Islet of Langerhans (tissue), 1 donor: ENCODE measurements around the gene EFCAB12.

Source experiments
- FAIRE-seq: peaks from one replicate; lab custom pipeline; 2011; peaks lifted over from hg19 to GRCh38; lab: Jason Lieb, UNC

The EFCAB12 gene

DNA sequence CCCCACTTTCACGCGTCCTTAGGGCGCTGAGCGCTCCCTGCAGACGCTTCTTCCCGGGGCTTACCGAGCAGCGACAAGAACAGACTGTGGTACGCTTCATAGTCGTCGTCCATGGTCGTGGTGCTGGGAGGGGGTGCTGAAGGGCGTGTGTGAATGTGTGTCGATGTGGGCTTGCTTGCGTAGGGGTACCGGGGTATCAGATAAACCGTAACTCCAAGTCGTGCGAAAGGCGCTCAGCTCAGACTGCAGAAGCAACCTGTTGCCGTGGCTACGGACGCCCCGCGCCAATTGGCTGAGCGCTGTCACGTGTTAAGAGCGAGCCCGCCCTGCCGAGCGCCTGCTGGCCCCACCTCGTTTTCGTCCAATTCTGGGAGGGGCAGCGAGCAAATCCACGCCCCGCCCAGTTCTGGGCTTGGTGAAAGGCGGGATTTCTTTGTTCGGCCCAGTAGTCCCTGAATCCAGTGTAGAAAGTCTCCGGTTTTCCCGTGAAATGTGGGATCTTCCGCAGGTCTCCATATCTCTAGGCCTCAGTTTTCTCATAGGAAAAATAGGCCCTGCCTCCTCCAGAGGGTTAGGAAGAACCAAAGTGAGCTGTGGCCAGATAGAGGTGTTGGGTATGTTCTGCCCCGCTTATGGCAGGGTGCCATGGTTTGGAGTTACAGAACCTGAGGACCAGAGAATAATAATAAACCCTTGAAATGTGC is at the start of gene EFCAB12:
EFCAB12 (minus strand) TSS at position 261 of the 704 bp plus-strand sequence; CDS start at position 113, 148 bp downstream.
- no peak for FAIRE-seq

- FAIRE-seq, result no peak
Measured at GRCh38 chr3:129476586-129476985, 48.1 kb upstream of the EFCAB12 start.

DNA sequence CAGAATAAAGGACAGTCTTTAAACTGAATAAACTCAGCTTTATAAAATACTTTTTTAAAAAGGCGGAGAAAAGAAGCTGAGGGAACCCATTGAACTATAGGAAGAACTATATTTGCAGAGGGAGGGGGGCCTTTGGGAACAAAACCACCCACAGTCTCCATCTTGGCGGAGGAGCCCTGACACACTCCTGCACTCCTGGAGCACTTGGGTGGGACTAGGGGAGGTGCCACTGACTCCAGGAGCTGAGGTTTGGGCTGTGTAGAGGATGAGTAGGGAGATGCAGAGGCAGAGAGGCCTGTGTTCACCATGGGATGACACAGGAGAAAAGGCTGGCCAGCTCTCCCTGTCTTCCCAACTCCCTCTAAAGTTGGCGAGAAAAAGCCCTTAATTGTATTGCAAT is 47.4 kb upstream of the EFCAB12 start:
- no peak for FAIRE-seq

DNA sequence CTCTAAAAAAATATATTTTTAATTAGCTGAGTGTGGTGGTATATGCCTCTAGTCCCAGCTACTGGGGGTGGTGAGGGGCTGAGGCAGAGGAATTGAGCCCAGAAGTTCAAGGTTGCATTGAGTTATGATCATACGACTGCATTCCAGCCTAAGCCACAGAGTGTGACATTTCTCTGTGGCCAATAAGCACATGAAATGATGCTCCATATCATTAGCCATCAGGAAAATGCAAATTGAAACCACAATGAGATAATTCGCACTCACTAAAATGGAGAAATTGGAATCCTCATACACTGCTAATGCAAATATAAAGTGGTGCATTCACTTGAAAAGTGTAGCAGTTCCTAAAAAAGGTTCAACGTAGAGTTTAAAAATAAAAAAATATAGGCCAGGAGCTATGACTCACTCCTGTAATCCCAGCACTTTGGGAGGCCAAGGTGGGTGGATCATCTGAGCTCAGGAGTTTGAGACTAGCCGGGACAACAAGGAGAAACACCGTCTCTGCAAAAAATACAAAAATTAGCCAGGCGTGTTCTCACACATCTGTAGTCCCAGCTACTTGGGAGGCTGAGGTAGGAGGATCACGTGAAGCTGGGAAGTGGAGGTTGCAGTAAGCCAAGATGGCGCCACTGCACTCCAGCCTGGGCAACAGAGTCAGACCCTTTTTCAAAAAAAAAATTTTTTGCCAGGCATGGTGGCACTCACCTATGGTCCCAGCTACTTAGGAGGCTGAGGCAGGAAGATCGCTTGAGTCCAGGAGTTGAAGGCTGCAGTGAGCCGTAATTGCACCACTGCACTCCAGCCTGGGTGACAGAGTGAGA is 46.8 kb upstream of the EFCAB12 start:
- FAIRE-seq, result no peak

GRCh38 chr3:129473769-129474152 is 45.3 kb upstream of the EFCAB12 start:
- no peak for FAIRE-seq

DNA sequence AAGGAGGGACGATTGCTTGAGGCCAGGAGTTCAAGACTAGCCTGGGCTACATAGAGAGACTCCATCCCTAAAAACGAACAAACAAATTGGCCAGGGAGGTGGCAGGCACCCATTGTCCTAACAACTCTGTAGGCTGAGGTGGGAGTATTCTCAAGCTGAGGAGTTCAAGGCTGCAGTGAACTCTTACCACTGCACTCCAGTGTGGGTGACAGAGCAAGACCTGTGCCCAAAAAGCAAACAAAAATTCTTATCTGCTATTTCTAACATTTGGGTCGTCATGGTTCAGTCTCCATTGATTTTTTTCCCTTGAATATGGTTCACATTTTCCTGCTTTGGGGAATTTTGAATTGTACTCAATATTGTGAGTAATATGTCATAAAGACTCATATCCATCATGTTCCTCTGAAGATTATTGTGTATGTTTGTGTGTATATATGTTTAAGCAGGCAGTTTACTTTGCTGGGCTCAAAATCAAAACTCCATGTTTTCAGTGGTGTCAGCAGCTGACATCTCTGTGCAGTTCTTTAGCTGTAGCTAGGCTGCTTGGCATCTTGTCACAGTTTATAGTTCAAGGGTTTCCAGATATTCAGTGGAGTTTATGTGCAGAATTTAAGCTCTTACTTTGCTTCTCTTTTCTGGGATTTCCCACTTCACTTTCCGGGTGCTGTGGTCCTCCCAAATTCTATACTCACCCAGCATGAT is 44.8 kb upstream of the EFCAB12 start:
- no peak for FAIRE-seq

GRCh38 chr3:129470861-129471260 is 42.4 kb upstream of the EFCAB12 start:
- no peak for FAIRE-seq

GRCh38 chr3:129469026-129469425 is 40.6 kb upstream of the EFCAB12 start:
- FAIRE-seq, result no peak

GRCh38 chr3:129467932-129468331 is 39.5 kb upstream of the EFCAB12 start:
- FAIRE-seq, result no peak

DNA sequence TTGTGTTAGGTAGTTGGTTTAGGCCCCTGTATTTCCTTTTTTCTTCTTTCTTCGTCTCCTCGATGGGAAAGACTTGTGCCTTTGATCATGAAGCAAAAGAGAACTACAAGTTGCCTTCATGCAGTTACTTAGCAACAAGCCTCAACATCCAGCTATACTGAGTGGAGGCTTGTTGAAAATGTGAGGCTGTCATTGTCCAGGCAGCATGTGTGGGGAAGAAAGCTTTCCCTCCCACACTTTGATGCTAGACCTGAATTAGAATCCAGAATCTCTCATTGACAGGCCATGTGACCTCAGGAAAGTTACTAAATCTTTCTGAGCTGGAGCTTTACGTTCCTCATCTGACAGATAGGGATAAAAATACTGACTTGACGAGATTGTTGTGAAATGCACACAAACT is 35.3 kb upstream of the EFCAB12 start:
- FAIRE-seq, result no peak

DNA sequence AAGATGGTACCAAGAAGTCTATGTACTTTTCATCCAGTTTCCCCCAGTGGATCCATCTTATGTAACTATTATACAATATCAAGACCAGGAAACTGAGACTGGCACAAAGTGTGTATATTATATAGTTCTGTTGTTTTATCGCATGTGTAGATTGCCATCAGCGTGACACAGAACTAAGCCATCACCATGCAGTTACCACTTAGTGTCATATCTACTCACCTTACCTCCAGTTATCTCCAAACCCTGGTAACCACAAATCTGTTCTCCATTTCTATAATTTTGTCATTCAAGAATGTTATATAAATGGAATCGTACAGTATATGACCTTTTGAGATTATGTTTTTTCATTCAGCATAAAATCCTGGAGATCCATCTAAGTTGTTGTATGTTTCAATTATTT is 34.7 kb upstream of the EFCAB12 start:
- FAIRE-seq, result no peak

GRCh38 chr3:129462361-129462968 is 34.0 kb upstream of the EFCAB12 start:
- no peak for FAIRE-seq

DNA sequence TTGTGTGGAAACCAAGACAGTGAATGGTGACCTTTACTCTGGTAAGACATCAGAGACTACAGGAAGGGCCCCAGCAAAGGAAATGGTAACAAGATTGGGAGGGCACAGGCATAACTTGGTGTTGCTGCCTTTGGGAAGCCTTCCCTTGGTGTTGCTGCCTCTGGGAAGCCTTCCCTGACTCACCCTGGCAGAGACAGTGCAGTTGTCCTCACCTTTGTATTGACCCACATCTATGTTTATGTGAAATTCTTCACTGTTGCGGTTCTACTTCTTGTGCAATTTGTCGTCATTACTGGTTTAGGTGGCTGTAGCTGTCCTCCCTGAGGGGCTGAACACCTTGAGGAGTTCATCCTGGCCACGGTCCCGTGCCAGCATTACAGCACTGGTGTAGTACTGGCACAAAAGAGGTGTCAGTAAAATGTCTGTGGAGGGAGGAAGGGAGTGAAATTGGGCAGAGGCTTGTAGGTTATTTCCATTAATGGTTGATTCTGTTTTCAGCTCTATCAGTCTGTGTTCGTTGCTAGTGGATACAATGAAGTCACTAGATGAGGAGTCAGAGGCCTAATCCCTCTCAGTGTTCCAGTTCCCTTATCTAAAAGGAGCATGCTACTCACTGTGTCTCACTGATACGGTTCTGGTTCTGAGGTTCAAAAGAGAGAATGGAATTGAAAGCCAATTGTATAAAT is 33.2 kb upstream of the EFCAB12 start:
- FAIRE-seq, result peak; percentile 38

DNA sequence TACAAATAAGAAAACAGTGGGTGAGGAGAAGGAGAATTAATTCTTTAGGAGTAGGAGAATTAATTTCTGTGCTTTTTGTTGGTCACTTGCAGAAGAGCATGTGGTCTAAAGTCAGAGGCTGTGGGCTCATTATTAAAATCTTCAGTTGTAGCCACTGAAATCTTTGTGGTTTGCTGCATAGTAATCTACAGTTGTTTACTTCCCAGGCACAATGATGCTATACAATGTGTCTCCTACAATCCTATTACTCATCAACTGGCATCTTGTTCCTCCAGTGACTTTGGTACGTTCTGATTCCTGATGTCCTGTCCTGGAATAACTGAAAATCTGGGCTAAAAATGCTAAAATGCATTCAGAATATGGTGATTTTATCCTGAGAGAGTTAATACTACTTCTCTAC is 32.6 kb upstream of the EFCAB12 start:
- FAIRE-seq, result no peak

- FAIRE-seq, result no peak
Measured at GRCh38 chr3:129460572-129460971, 32.1 kb upstream of the EFCAB12 start.

DNA sequence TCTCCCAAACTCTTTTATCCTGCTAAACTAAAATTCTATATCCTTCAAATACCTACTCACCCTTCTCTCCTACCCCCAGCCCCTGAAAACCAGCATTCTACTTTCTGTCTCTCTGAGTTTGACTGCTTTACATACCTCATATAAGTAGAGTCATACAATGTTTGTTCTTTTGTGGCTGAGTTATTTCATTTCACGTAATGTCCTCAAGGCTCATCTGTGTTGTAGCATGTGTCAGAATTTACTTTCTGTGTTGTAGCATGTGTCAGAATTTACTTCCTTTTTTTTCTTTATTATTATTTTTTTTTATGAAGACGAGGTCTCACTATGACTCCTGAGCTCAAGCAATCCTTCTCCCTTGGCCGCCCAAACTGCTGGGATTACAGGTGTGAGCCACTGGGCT is 31.7 kb upstream of the EFCAB12 start:
- FAIRE-seq, result no peak

GRCh38 chr3:129453732-129454131 is 25.3 kb upstream of the EFCAB12 start:
- FAIRE-seq, result no peak

DNA sequence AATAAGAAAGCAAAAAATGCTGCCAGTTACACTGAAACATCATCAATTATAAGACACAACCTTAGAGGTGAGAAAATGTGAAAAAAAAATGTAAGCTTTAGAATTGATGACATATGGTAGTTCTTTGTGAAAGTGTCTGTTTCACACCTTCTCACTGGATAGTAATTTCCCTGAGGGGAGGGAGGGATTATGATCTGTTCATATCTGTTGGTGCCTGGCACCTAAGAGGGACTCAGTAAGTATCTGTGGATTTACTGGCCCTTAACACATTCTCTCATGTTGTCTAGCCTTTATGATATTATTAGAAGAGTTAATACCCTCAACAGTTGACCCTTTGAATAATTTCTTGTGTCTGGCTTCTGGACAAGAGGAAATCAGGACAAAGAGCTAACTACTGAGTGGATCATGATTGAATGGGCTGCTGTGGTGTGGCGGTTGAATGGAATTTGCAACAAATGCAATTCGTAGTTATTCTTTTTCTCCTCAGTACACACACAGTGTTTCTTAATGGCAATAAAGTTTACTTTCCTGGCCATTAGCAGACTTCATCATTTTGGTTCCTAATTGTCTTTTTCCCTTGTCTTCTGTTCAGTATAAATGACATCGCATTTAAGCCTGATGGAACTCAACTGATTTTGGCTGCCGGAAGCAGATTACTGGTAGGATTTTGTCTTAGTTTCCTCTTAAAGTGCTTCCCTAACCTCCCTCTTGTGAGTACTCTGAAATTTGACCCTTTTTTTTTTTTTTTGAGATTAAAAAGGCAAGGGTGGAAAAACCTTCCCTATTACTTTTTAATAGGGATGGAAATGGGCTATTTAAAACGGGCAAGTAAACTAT is 21.1 kb upstream of the EFCAB12 start:
- no peak for FAIRE-seq

DNA sequence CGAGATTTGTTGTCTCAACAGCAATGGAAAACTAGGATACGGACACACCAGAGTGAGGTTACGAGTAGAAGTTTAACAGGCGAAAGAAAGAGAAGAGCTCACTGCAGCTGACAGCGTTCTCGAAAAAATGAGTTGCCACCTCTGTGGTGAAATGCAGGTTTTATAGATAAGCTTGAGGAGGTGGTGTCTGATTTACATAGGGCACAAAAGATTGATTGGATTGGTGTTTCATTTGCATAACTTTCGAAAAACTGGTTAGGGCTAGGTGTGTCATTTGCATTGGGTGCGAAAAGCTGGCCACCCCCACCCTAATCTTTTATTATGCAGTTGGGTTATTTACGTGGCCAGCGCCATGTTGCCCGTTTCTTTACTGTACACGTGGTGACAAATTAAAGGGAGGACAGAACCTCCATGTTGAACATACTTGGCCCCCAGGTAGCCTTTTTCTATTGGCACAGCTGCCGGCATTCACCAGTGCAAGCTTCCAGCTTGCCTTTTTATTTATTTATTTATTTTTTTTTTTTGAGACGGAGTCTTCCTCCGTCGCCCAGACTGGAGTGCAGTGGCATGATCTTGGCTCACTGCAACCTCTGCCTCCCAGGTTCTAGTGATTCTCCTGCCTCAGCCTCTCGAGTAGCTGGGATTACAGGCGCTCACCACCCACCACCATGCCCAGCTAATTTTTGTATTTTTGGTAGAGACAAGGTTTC is 19.9 kb upstream of the EFCAB12 start:
- FAIRE-seq, result no peak

GRCh38 chr3:129446926-129447325 is 18.5 kb upstream of the EFCAB12 start:
- FAIRE-seq, result no peak

GRCh38 chr3:129445471-129445870 is 17.0 kb upstream of the EFCAB12 start:
- FAIRE-seq, result no peak
